Activated CD4-positive, CD25-positive, alpha-beta regulatory T cell treated with anti-CD3 and anti-CD28 coated beads, Interleukin-2, amount 50 U/mL, for 72 hours (primary cell): ENCODE measurements around the gene GMCL2.
"Not testable (repeated sequence)": the region's sequence is repeated elsewhere in the genome, so short reads cannot be mapped to it uniquely, and the experiment has no call there.

Source experiments
- DNase-seq: peaks from one replicate; pipeline ENCODE4 v3.0.0; 2021

GMCL2 gene

GRCh38 chr5:178205749-178206047 is 18.5 kb upstream of the GMCL2 start:
- no peak for DNase-seq

- DNase-seq, result peak; percentile 77
Observed at GRCh38 chr5:178204935-178205748, 18.0 kb upstream of the GMCL2 start.

GRCh38 chr5:178204182-178204934 is 17.2 kb upstream of the GMCL2 start, which contains the start of gene HNRNPAB:
Gene HNRNPAB (plus strand): TSS chr5:178204533. CDS start chr5:178204838, 305 bp downstream.
- peak; percentile 97 for DNase-seq

GRCh38 chr5:178203670-178204181 is 16.6 kb upstream of the GMCL2 start:
- no peak for DNase-seq

GRCh38 chr5:178202541-178202940 is 15.4 kb upstream of the GMCL2 start:
- no peak for DNase-seq

- DNase-seq, result no peak
Observed at GRCh38 chr5:178201927-178202235, 14.7 kb upstream of the GMCL2 start.

GRCh38 chr5:178201221-178201926 is 14.2 kb upstream of the GMCL2 start:
- DNase-seq, result no peak

- no peak for DNase-seq
Observed at GRCh38 chr5:178199581-178200434, 12.6 kb upstream of the GMCL2 start.

GRCh38 chr5:178198706-178199105 is 11.5 kb upstream of the GMCL2 start:
- no peak for DNase-seq

GRCh38 chr5:178198151-178198550 is 11.0 kb upstream of the GMCL2 start:
- DNase-seq, result not testable (repeated sequence)

- DNase-seq, result no peak
Observed at GRCh38 chr5:178196986-178197385, 9.8 kb upstream of the GMCL2 start.

- no peak for DNase-seq
Observed at GRCh38 chr5:178196281-178196812, 9.2 kb upstream of the GMCL2 start.

- no peak for DNase-seq
Observed at GRCh38 chr5:178194026-178194425, 6.9 kb upstream of the GMCL2 start.

- no peak for DNase-seq
Observed at GRCh38 chr5:178193251-178193809, 6.2 kb upstream of the GMCL2 start.

- no peak for DNase-seq
Observed at GRCh38 chr5:178192787-178193186, 5.6 kb upstream of the GMCL2 start.

GRCh38 chr5:178192244-178192643 is 5.1 kb upstream of the GMCL2 start:
- no peak for DNase-seq

- no peak for DNase-seq
Observed at GRCh38 chr5:178191661-178192060, 4.5 kb upstream of the GMCL2 start.

GRCh38 chr5:178189433-178189832 is 2.3 kb upstream of the GMCL2 start:
- DNase-seq, result no peak

- DNase-seq, result no peak
Observed at GRCh38 chr5:178186427-178186826, 744 bp downstream of the GMCL2 start.

GRCh38 chr5:178182158-178182876 is 4.9 kb downstream of the GMCL2 start:
- no peak for DNase-seq

- DNase-seq, result no peak
Observed at GRCh38 chr5:178180141-178180863, 6.9 kb downstream of the GMCL2 start.
